ENCODE data around the gene ADAMTS19. TPM values are rescaled to one million over a fixed set of nuclear protein-coding genes. Genes with fewer than 3 reads are reported as not detected.

ADAMTS19 gene
- total RNA-seq, 2 experiments from 2014 or later: not detected

- Mint-ChIP-seq H3K27ac (no peak overlapping the region), H3K4me1 (ENCODE audit: low read depth) (no peaks in the 10 kb centered on the region), H3K27me3 (no peaks in the 10 kb centered on the region), H3K4me3 (no peak overlapping the region), H3K9me3 (no peaks in the 10 kb centered on the region), H3K36me3 (ENCODE audit: low read depth) (no peaks in the 10 kb centered on the region)
- ATAC-seq: no peak
- intact Hi-C loops (cut with micrococcal nuclease): no loop called here
- CTCF ChIA-PET: no interaction called here
- TF ChIP-seq, protein P1, sequence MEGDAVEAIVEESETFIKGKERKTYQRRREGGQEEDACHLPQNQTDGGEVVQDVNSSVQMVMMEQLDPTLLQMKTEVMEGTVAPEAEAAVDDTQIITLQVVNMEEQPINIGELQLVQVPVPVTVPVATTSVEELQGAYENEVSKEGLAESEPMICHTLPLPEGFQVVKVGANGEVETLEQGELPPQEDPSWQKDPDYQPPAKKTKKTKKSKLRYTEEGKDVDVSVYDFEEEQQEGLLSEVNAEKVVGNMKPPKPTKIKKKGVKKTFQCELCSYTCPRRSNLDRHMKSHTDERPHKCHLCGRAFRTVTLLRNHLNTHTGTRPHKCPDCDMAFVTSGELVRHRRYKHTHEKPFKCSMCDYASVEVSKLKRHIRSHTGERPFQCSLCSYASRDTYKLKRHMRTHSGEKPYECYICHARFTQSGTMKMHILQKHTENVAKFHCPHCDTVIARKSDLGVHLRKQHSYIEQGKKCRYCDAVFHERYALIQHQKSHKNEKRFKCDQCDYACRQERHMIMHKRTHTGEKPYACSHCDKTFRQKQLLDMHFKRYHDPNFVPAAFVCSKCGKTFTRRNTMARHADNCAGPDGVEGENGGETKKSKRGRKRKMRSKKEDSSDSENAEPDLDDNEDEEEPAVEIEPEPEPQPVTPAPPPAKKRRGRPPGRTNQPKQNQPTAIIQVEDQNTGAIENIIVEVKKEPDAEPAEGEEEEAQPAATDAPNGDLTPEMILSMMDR (IDR thresholded peaks at IDR 0.05): no peak
- DNase-seq: no peak
- POLR2A ChIA-PET: no interaction called here
Observed at GRCh38 chr5:129608350-129608749, 148.3 kb downstream of the ADAMTS19 start.

GRCh38 chr5:129609710-129610109 is 149.6 kb downstream of the ADAMTS19 start:
- ATAC-seq (no peak), DNase-seq (no peak)
- ChIA-PET CTCF (no interaction called here), POLR2A (no interaction called here)
- no peak overlapping the region for H3K27ac Mint-ChIP-seq
- H3K9me3 Mint-ChIP-seq: no peaks in the 10 kb centered on the region
- no peaks in the 10 kb centered on the region for H3K4me1 Mint-ChIP-seq (ENCODE audit: low read depth)
- intact Hi-C loops (cut with micrococcal nuclease): no loop called here
- no peaks in the 10 kb centered on the region for H3K27me3 Mint-ChIP-seq
- TF ChIP-seq, protein P1 (IDR thresholded peaks at IDR 0.05): no peak
- no peaks in the 10 kb centered on the region for H3K36me3 Mint-ChIP-seq (ENCODE audit: low read depth)
- no peak overlapping the region for H3K4me3 Mint-ChIP-seq

- peaks cover 2% of the 10 kb centered on the region for H3K9me3 Mint-ChIP-seq
- ATAC-seq: no peak
- intact Hi-C loops (cut with micrococcal nuclease): no loop called here
- TF ChIP-seq, protein P1 (IDR thresholded peaks at IDR 0.05): no peak
- POLR2A ChIA-PET: no interaction called here
- no peak overlapping the region for H3K4me3 Mint-ChIP-seq
- H3K4me1 Mint-ChIP-seq (ENCODE audit: low read depth): no peaks in the 10 kb centered on the region
- no peaks in the 10 kb centered on the region for H3K27me3 Mint-ChIP-seq
- no peak for DNase-seq
- H3K36me3 Mint-ChIP-seq (ENCODE audit: low read depth): no peaks in the 10 kb centered on the region
- CTCF ChIA-PET: no interaction called here
- H3K27ac Mint-ChIP-seq: no peak overlapping the region
Observed at GRCh38 chr5:129616517-129616916, 156.4 kb downstream of the ADAMTS19 start.

- TF ChIP-seq, protein P1 (IDR thresholded peaks at IDR 0.05): no peak
- Mint-ChIP-seq H3K36me3 (ENCODE audit: low read depth) (no peaks in the 10 kb centered on the region), H3K9me3 (peaks cover 2% of the 10 kb centered on the region), H3K4me1 (ENCODE audit: low read depth) (no peaks in the 10 kb centered on the region), H3K4me3 (no peak overlapping the region), H3K27me3 (no peaks in the 10 kb centered on the region), H3K27ac (no peak overlapping the region)
- ChIA-PET CTCF (no interaction called here), POLR2A (no interaction called here)
- DNase-seq: no peak
- intact Hi-C loops (cut with micrococcal nuclease): no loop called here
- ATAC-seq: no peak
Observed at GRCh38 chr5:129617206-129617605, 157.1 kb downstream of the ADAMTS19 start.

DNA sequence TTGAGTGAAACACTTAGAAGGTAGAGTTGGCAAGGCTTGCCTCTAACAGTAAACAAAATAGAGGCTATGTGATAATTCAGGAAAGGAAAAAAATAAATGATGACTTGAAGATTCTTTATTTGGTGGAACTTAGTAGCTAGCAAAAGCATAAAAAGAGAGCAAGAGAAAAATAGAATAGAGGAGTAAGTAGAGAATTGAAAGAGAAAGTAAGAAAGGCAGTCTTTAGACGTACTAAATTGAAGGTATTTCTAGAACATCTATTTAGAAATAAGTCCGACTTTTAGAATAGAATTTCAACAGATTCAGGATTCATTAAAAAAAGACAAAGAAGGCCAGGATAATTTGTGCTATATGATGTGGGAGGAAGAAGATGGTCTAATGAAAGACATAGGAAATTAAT is 159.7 kb downstream of the ADAMTS19 start:
- TF ChIP-seq, protein P1 (IDR thresholded peaks at IDR 0.05): no peak
- Mint-ChIP-seq H3K36me3 (ENCODE audit: low read depth) (no peaks in the 10 kb centered on the region), H3K27ac (no peak overlapping the region), H3K27me3 (no peaks in the 10 kb centered on the region), H3K4me3 (no peak overlapping the region), H3K4me1 (ENCODE audit: low read depth) (no peaks in the 10 kb centered on the region), H3K9me3 (peaks cover 4% of the 10 kb centered on the region)
- CTCF ChIA-PET: no interaction called here
- POLR2A ChIA-PET: no interaction called here
- DNase-seq (no peak), ATAC-seq (no peak)
- intact Hi-C loops (cut with micrococcal nuclease): no loop called here

Data from activated CD8-positive, alpha-beta T cell treated with anti-CD3 and anti-CD28 coated beads for 36 hours (primary cell).